DND-41 (cell line): ENCODE results near the gene ARHGEF19.

ENCODE experiments used
- ATAC-seq: fragments of 200-7000 bp; cut with Tn5 transposase; 3 replicates; pipeline ENCODE4 v1.9.1; 2021; ENCODE audit warnings: low read depth; ENCODE audit not compliant: insufficient read depth
- DNase-seq: peaks from one replicate; pipeline ENCODE4 v3.0.0-alpha.2; 2020
- H2AFZ ChIP-seq: 2 replicates; pipeline ENCODE4 v1.6.0; 2012; ENCODE audit warnings: low read depth, low read length
- H3K27ac ChIP-seq: 2 replicates; pipeline ENCODE4 v1.5.1; 2012; ENCODE audit warnings: low read length, inconsistent platforms
- H3K27me3 ChIP-seq: fragments of 200-600 bp; sonication (generic); 2 replicates; pipeline ENCODE4 v1.6.0; 2012; ENCODE audit warnings: low read length, mild to moderate bottlenecking, inconsistent platforms; ENCODE audit not compliant: insufficient read depth, poor library complexity
- H3K36me3 ChIP-seq: 2 replicates; pipeline ENCODE4 v1.5.1; 2012; ENCODE audit warnings: low read length, inconsistent platforms; ENCODE audit not compliant: insufficient read depth
- H3K4me1 ChIP-seq: 2 replicates; pipeline ENCODE4 v1.5.1; 2012; ENCODE audit warnings: mild to moderate bottlenecking, low read length; ENCODE audit not compliant: insufficient read depth
- H3K4me2 ChIP-seq: 2 replicates; pipeline ENCODE4 v1.6.0; 2012; ENCODE audit warnings: mild to moderate bottlenecking, moderate library complexity, low read length, inconsistent platforms; ENCODE audit not compliant: insufficient read depth
- H3K4me3 ChIP-seq, 2 experiments: fragments of 200-600 bp in 1 of 2; shearing (Covaris generic) in 1 of 2; 2 replicates each; pipeline ENCODE4 v1.5.1; 2012 to 2016; ENCODE audit warnings: inconsistent platforms in 2 of 2, low read length in 2 of 2, mild to moderate bottlenecking in 2 of 2, low read depth in 1 of 2, moderate library complexity in 1 of 2
- H3K79me2 ChIP-seq: 2 replicates; pipeline ENCODE4 v1.6.0; 2012; ENCODE audit warnings: low read length, inconsistent platforms; ENCODE audit not compliant: insufficient read depth
- H3K9ac ChIP-seq: 2 replicates; pipeline ENCODE4 v1.6.0; 2012; ENCODE audit warnings: low read depth, mild to moderate bottlenecking, inconsistent platforms, low read length, moderate library complexity
- H3K9me3 ChIP-seq: 2 replicates; pipeline ENCODE4 v1.5.1; 2012; ENCODE audit warnings: low read length, moderate library complexity, mild to moderate bottlenecking, inconsistent platforms; ENCODE audit not compliant: insufficient read depth, severe bottlenecking
- H4K20me1 ChIP-seq: 2 replicates; pipeline ENCODE4 v1.6.0; 2012; ENCODE audit warnings: low read length; ENCODE audit not compliant: insufficient read depth
- EZH2 ChIP-seq: IDR thresholded peaks from 3 replicates; pipeline ENCODE4 v1.6.1; 2012; ENCODE audit warnings: borderline replicate concordance, low read depth, mild to moderate bottlenecking, moderate library complexity, low read length, inconsistent platforms; ENCODE audit not compliant: severe bottlenecking
- TF ChIP-seq, protein P1 (sequence below): IDR thresholded peaks from 2 replicates; pipeline ENCODE4 v1.5.1; 2012; ENCODE audit warnings: borderline replicate concordance, low read length, moderate library complexity, mild to moderate bottlenecking; ENCODE audit not compliant: poor library complexity, severe bottlenecking; ENCODE audit errors: extremely low read depth

The ARHGEF19 gene

DNA sequence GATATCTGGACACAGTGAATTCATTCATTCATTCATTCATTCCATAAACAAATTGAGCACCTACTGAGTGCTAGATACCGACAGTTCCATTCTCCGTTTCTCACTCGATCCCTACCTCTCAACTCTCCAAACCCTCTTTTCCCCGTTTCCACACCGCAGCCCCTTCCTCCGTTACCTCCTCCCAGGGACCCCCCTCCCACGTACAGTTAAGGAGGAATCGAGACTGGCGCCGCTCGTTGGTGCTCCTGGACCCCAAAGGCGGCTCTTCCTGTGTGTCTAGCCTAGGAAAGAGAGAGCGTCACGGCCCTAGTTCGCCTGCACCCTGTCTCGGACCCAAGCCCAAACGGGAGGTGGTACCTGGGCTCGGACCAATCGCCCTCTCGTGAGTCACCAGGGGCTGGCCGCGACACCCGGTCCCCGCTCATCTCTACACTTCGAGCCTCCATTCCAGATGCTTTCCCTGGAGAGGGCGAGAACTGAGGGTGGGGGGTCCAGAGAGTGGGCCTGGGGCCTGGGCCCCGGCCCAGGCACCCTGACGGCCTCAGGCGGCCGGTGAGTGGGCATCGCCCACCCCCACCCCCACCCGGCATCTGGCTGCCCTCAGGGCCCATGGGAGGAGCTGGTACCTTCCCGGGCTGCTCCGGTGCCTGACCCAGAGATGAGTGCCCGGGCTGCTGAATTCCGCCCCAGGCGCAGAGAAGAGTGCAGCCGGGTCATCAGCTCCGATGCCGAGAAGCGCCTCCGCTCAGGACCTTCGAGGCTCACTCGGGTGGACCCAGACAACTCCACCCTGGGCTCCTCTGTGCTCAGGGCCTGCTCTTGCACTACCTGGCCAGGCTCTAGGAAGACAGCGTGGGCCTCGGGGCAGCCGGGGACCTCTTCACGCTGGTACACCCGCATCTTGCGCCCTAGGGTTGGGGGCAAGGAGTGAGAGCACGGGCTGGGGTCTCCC, 4.9 kb downstream of the ARHGEF19 start:
- Histone ChIP-seq H3K9me3 (no peaks in the 10 kb centered on the region), H3K4me2 (peak overlapping the region; percentile 85), H2AFZ (peak overlapping the region; percentile 67), H3K79me2 (no peaks in the 10 kb centered on the region), H4K20me1 (no peaks in the 10 kb centered on the region), H3K4me1 (peaks cover 24% of the 10 kb centered on the region), H3K27me3 (no peaks in the 10 kb centered on the region), H3K4me3 (peak overlapping the region; percentile 32 to 55; a peak in 3 of 4 replicates), H3K27ac (peak overlapping the region; percentile 68), H3K9ac (peak overlapping the region; percentile 62), H3K36me3 (no peaks in the 10 kb centered on the region)
- TF ChIP-seq, protein P1, sequence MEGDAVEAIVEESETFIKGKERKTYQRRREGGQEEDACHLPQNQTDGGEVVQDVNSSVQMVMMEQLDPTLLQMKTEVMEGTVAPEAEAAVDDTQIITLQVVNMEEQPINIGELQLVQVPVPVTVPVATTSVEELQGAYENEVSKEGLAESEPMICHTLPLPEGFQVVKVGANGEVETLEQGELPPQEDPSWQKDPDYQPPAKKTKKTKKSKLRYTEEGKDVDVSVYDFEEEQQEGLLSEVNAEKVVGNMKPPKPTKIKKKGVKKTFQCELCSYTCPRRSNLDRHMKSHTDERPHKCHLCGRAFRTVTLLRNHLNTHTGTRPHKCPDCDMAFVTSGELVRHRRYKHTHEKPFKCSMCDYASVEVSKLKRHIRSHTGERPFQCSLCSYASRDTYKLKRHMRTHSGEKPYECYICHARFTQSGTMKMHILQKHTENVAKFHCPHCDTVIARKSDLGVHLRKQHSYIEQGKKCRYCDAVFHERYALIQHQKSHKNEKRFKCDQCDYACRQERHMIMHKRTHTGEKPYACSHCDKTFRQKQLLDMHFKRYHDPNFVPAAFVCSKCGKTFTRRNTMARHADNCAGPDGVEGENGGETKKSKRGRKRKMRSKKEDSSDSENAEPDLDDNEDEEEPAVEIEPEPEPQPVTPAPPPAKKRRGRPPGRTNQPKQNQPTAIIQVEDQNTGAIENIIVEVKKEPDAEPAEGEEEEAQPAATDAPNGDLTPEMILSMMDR = no peak
- no peak for TF ChIP-seq EZH2
- no peak for DNase-seq
- no peak for ATAC-seq

DNA sequence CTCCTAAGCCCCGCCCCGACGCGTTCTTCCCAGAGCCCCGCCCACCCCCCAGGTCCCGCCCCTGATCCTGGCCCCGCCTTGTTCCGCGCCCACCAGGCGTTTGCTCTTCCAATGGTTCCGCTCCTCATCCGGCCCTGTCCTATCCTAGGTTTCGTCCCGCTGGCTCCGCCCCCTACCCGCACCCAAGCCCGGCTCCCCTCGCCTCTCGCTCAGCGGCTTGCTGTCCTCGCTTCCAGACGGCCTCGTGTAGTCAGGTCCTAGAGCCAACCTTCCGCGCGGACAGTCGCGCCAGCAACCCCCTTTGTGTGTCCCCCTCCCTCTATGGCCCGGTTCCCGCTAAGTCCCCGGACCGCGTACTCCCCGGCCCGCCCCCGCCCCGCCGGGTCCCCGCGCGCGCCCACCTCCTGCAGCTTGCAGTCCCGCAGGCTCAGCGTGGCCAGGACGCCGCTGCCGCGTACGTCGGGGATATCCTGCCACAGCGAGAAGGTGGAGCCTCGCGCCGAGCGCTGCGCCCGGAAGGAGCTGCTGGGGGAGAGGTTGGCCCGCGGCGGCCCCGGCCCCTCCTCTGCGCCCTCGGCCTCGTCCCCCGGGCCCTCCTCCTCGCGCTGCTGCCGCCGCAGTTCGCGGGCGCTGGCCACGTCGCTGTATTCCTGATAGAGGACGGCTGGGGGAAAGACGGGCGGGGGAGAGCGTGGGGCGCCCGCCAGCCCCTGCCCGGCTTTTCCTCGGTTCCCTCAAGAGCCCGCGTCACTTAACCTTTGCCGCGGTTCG, 5.7 kb downstream of the ARHGEF19 start:
- TF ChIP-seq, protein P1 = no peak
- no peak for TF ChIP-seq EZH2
- no peaks in the 10 kb centered on the region for H3K79me2 ChIP-seq
- peaks cover 24% of the 10 kb centered on the region for H3K4me1 ChIP-seq
- no peaks in the 10 kb centered on the region for H3K36me3 ChIP-seq
- peak overlapping the region; percentile 68 for H3K27ac ChIP-seq
- H3K9me3 ChIP-seq = no peaks in the 10 kb centered on the region
- H3K27me3 ChIP-seq = no peaks in the 10 kb centered on the region
- peak overlapping the region; percentile 32 to 59; a peak in 3 of 4 replicates for H3K4me3 ChIP-seq
- peak overlapping the region; percentile 67 for H2AFZ ChIP-seq
- peak overlapping the region; percentile 85 for H3K4me2 ChIP-seq
- ATAC-seq = peak; percentile 91
- H3K9ac ChIP-seq = peak overlapping the region; percentile 63
- H4K20me1 ChIP-seq = no peaks in the 10 kb centered on the region
- DNase-seq = peak; percentile 98

DNA sequence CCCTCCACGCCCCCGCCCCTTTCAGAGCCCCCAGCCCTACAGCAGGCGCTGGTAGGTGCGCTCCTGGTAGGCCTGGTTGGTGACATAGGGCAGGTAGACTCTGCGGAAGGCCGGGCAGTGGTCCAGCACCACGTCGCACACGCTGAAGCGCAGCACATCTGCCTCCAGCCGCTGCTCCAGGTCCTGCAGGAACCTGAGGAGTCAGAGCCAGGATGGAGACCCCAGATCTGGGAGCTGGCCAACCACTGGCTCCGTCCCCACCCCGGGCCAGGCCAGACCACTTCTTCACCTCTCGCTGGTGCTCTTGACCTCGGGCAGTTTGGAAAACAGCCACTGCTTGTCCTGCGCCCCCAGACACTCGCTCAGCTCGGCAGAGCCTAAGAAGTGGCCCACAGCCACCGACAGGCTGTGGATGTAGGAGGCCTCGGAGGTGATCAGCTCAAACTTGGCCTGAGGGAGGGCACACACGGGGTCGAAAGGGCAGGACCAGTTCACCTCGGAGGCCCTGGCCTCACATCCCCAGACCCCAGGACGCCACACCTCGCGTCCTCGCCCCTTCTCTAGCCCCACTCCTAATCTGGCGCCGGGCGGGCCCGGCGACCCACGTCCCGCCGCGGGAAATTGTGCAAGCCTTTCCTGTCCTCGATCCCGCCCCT, 6.4 kb downstream of the ARHGEF19 start:
- no peak for DNase-seq
- TF ChIP-seq, protein P1 = no peak
- TF ChIP-seq EZH2 = no peak
- peak overlapping the region; percentile 85 for H3K4me2 ChIP-seq
- peak overlapping the region; percentile 65 for H2AFZ ChIP-seq
- H3K27ac ChIP-seq = peak overlapping the region; percentile 67
- peaks cover 24% of the 10 kb centered on the region for H3K4me1 ChIP-seq
- no peaks in the 10 kb centered on the region for H4K20me1 ChIP-seq
- H3K9ac ChIP-seq = peak overlapping the region; percentile 63
- ATAC-seq = peak; percentile 10; the same call in 2 of the 3 replicates
- H3K36me3 ChIP-seq = no peaks in the 10 kb centered on the region; the same call in 1 of the 2 replicates
- no peaks in the 10 kb centered on the region for H3K27me3 ChIP-seq
- peak overlapping the region; percentile 16 to 59; a peak in 3 of 4 replicates for H3K4me3 ChIP-seq
- no peaks in the 10 kb centered on the region for H3K79me2 ChIP-seq
- no peaks in the 10 kb centered on the region for H3K9me3 ChIP-seq
